WTC11 (cell line): ENCODE data around the gene OR2D3. TPM values are rescaled to one million over a fixed set of nuclear protein-coding genes. Genes with fewer than 3 reads are reported as not detected.

Experiments
- ATAC-seq: fragments of 200-7000 bp; cut with Tn5 transposase; 2 replicates; pipeline ENCODE4 v1.10.0; 2021; ENCODE audit warnings: mild to moderate bottlenecking, moderate library complexity
- CTCF ChIA-PET: fragments of 300-600 bp; sonication (Branson Sonifier 250); formaldehyde crosslinking; loops from one replicate; lab custom pipeline; 2021; ENCODE audit warnings: antibody characterized with exemption; lab: Charles Lee
- POLR2A ChIA-PET: fragments of 350-600 bp; sonication (Branson Sonifier 250); formaldehyde crosslinking; loops from one replicate; lab custom pipeline; 2021; ENCODE audit warnings: antibody characterized with exemption; lab: Charles Lee
- DNase-seq: peaks from one replicate; pipeline ENCODE4 v3.0.0; 2021; ENCODE audit warnings: low spot score
- H3K27ac Mint-ChIP-seq: 2 replicates; pipeline ENCODE4 v1.8.0; 2021; ENCODE audit warnings: mixed read lengths
- H3K27me3 Mint-ChIP-seq: 2 replicates; pipeline ENCODE4 v1.8.0; 2021; ENCODE audit warnings: low read depth, mild to moderate bottlenecking, moderate library complexity, mixed read lengths
- H3K36me3 Mint-ChIP-seq: 2 replicates; pipeline ENCODE4 v1.8.0; 2021; ENCODE audit warnings: mixed read lengths
- H3K4me1 Mint-ChIP-seq: 2 replicates; pipeline ENCODE4 v1.8.0; 2022; ENCODE audit warnings: mixed read lengths
- H3K4me3 Mint-ChIP-seq: 2 replicates; pipeline ENCODE4 v1.8.0; 2021; ENCODE audit warnings: mild to moderate bottlenecking, moderate library complexity, mixed read lengths
- H3K9me3 Mint-ChIP-seq: 2 replicates; pipeline ENCODE4 v1.8.0; 2021; ENCODE audit warnings: mixed read lengths
- ATF1 ChIP-seq: sonication (generic); formaldehyde crosslinking; IDR thresholded peaks from 2 replicates; pipeline ENCODE4 v1.8.1; 2023; ENCODE audit warnings: mild to moderate bottlenecking, moderate library complexity, missing genetic modification reagents
- CBFB ChIP-seq: sonication (generic); formaldehyde crosslinking; IDR thresholded peaks from 2 replicates; pipeline ENCODE4 v1.8.1; 2022; ENCODE audit warnings: mild to moderate bottlenecking, low read depth, missing genetic modification reagents
- ELF4 ChIP-seq: sonication (generic); formaldehyde crosslinking; IDR thresholded peaks from 2 replicates; pipeline ENCODE4 v1.8.1; 2022; ENCODE audit warnings: low read depth, mild to moderate bottlenecking, moderate library complexity, missing genetic modification reagents
- IRF2 ChIP-seq: sonication (generic); formaldehyde crosslinking; IDR thresholded peaks from 2 replicates; pipeline ENCODE4 v1.8.0; 2022; ENCODE audit warnings: low read depth, missing genetic modification reagents, borderline replicate concordance
- KAT7 ChIP-seq: sonication (generic); formaldehyde crosslinking; IDR thresholded peaks from 2 replicates; pipeline ENCODE4 v1.8.1; 2023; ENCODE audit warnings: missing genetic modification reagents, mild to moderate bottlenecking, borderline replicate concordance
- NR1H2 ChIP-seq: sonication (generic); formaldehyde crosslinking; IDR thresholded peaks from 2 replicates; pipeline ENCODE4 v1.9.0; 2021; ENCODE audit warnings: mild to moderate bottlenecking, moderate library complexity, missing genetic modification reagents
- OVOL2 ChIP-seq: fragments of 250-450 bp; sonication (Bioruptor Pico); IDR thresholded peaks from 2 replicates; pipeline ENCODE4 v1.9.0; 2021; ENCODE audit warnings: mild to moderate bottlenecking, borderline replicate concordance
- TCF7 ChIP-seq: sonication (generic); formaldehyde crosslinking; IDR thresholded peaks from 2 replicates; pipeline ENCODE4 v1.8.0; 2022; ENCODE audit warnings: mild to moderate bottlenecking, low read depth, missing genetic modification reagents, moderate library complexity
- TEAD4 ChIP-seq: sonication (generic); formaldehyde crosslinking; IDR thresholded peaks from 2 replicates; pipeline ENCODE4 v1.8.0; 2022; ENCODE audit warnings: mild to moderate bottlenecking, missing genetic modification reagents
- ZNF138 ChIP-seq: sonication (generic); formaldehyde crosslinking; conservative IDR thresholded peaks from 2 replicates; pipeline ENCODE4 v1.8.1; 2022; ENCODE audit warnings: mild to moderate bottlenecking, moderate library complexity, missing genetic modification reagents
- ZNF219 ChIP-seq: sonication (generic); formaldehyde crosslinking; IDR thresholded peaks from 2 replicates; pipeline ENCODE4 v1.8.0; 2023; ENCODE audit warnings: missing genetic modification reagents, mild to moderate bottlenecking, borderline replicate concordance
- total RNA-seq: library from RNA; stranded (reverse); gene quantifications from 3 replicates; pipeline ENCODE4 v1.2.3, GENCODE V29; 2021
- TF ChIP-seq, protein P1 (sequence below): fragments of 250-450 bp; sonication (Bioruptor Pico); IDR thresholded peaks from 2 replicates; pipeline ENCODE4 v1.9.0; 2021; ENCODE audit warnings: moderate library complexity, mild to moderate bottlenecking, inconsistent platforms, borderline replicate concordance
- TF ChIP-seq, protein P2 (sequence below): sonication (generic); formaldehyde crosslinking; IDR thresholded peaks from 2 replicates; pipeline ENCODE4 v1.8.1; 2023; ENCODE audit warnings: mild to moderate bottlenecking, moderate library complexity, missing genetic modification reagents
- TF ChIP-seq, protein P3 (sequence below): sonication (generic); formaldehyde crosslinking; IDR thresholded peaks from 2 replicates; pipeline ENCODE4 v1.8.0; 2022; ENCODE audit warnings: mild to moderate bottlenecking, missing genetic modification reagents
- TF ChIP-seq, protein P4 (sequence below): sonication (generic); formaldehyde crosslinking; IDR thresholded peaks from 2 replicates; pipeline ENCODE4 v1.8.0; 2022; ENCODE audit warnings: mild to moderate bottlenecking, missing genetic modification reagents
- TF ChIP-seq, protein P5 (sequence below): sonication (generic); formaldehyde crosslinking; IDR thresholded peaks from 2 replicates; pipeline ENCODE4 v1.8.0; 2022; ENCODE audit warnings: mild to moderate bottlenecking, missing genetic modification reagents
- TF ChIP-seq, protein P6 (sequence below): sonication (generic); formaldehyde crosslinking; IDR thresholded peaks from 2 replicates; pipeline ENCODE4 v1.8.0; 2023; ENCODE audit warnings: missing genetic modification reagents
- TF ChIP-seq, protein P7 (sequence below): sonication (generic); formaldehyde crosslinking; IDR thresholded peaks from 2 replicates; pipeline ENCODE4 v1.8.0; 2022; ENCODE audit warnings: mild to moderate bottlenecking, missing genetic modification reagents
- TF ChIP-seq, protein P8 (sequence below): fragments of 250-450 bp; sonication (Bioruptor Pico); IDR thresholded peaks from 2 replicates; pipeline ENCODE4 v1.9.0; 2021; ENCODE audit warnings: mild to moderate bottlenecking
- TF ChIP-seq, protein P9 (sequence below): fragments of 250-450 bp; sonication (Bioruptor Pico); IDR thresholded peaks from 2 replicates; pipeline ENCODE4 v1.9.0; 2021; ENCODE audit warnings: mild to moderate bottlenecking
- TF ChIP-seq, protein P10 (sequence below): fragments of 250-450 bp; sonication (Bioruptor Pico); conservative IDR thresholded peaks from 2 replicates; pipeline ENCODE4 v1.9.0; 2021; ENCODE audit warnings: mild to moderate bottlenecking

OR2D3 gene
- total RNA-seq, 1 experiment from 2014 or later, result not detected

DNA sequence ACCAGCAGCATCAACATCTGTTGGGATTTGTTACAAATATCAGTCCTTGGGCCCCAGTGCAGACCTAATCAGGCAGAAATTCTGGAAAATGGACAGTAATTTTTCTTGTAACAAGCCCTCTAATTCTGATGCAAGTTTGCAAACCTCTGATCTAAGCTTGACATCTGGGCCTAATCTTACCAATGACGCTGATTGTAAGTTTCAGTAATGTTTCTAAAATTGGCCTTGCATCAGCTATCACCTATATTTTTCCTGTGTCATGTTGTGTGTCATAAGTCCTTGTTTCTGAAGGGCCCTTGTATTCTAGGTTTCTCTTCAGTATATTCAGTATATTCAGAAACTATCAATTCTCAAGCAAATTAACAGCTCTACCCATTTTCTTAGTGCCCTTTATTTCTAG, 41.9 kb downstream of the OR2D3 start (continued):
- TF ChIP-seq IRF2 (CRISPR knock-in tag), result no peak
- TF ChIP-seq CBFB (CRISPR knock-in tag), result no peak
- no peak for TF ChIP-seq TCF7
- TF ChIP-seq, protein P1, sequence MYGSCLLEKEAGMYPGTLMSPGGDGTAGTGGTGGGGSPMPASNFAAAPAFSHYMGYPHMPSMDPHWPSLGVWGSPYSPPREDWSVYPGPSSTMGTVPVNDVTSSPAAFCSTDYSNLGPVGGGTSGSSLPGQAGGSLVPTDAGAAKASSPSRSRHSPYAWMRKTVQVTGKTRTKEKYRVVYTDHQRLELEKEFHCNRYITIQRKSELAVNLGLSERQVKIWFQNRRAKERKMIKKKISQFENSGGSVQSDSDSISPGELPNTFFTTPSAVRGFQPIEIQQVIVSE (CRISPR knock-in tag), result no peak
- TF ChIP-seq OVOL2 (CRISPR knock-in tag), result no peak
- TF ChIP-seq, protein P2, sequence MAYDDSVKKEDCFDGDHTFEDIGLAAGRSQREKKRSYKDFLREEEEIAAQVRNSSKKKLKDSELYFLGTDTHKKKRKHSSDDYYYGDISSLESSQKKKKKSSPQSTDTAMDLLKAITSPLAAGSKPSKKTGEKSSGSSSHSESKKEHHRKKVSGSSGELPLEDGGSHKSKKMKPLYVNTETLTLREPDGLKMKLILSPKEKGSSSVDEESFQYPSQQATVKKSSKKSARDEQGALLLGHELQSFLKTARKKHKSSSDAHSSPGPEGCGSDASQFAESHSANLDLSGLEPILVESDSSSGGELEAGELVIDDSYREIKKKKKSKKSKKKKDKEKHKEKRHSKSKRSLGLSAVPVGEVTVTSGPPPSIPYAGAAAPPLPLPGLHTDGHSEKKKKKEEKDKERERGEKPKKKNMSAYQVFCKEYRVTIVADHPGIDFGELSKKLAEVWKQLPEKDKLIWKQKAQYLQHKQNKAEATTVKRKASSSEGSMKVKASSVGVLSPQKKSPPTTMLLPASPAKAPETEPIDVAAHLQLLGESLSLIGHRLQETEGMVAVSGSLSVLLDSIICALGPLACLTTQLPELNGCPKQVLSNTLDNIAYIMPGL, result no peak
- TF ChIP-seq NR1H2 (CRISPR knock-in tag), result no peak
- TF ChIP-seq, protein P3, sequence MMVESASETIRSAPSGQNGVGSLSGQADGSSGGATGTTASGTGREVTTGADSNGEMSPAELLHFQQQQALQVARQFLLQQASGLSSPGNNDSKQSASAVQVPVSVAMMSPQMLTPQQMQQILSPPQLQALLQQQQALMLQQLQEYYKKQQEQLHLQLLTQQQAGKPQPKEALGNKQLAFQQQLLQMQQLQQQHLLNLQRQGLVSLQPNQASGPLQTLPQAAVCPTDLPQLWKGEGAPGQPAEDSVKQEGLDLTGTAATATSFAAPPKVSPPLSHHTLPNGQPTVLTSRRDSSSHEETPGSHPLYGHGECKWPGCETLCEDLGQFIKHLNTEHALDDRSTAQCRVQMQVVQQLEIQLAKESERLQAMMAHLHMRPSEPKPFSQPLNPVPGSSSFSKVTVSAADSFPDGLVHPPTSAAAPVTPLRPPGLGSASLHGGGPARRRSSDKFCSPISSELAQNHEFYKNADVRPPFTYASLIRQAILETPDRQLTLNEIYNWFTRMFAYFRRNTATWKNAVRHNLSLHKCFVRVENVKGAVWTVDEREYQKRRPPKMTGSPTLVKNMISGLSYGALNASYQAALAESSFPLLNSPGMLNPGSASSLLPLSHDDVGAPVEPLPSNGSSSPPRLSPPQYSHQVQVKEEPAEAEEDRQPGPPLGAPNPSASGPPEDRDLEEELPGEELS (CRISPR knock-in tag), result no peak
- TF ChIP-seq ELF4 (CRISPR knock-in tag), result no peak
- no peak for TF ChIP-seq KAT7 (CRISPR knock-in tag)
- TF ChIP-seq, protein P4, sequence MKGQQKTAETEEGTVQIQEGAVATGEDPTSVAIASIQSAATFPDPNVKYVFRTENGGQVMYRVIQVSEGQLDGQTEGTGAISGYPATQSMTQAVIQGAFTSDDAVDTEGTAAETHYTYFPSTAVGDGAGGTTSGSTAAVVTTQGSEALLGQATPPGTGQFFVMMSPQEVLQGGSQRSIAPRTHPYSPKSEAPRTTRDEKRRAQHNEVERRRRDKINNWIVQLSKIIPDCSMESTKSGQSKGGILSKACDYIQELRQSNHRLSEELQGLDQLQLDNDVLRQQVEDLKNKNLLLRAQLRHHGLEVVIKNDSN, result no peak
- TF ChIP-seq, protein P5, sequence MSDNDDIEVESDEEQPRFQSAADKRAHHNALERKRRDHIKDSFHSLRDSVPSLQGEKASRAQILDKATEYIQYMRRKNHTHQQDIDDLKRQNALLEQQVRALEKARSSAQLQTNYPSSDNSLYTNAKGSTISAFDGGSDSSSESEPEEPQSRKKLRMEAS, result no peak
- no peak for TF ChIP-seq TEAD4 (CRISPR knock-in tag)

DNA sequence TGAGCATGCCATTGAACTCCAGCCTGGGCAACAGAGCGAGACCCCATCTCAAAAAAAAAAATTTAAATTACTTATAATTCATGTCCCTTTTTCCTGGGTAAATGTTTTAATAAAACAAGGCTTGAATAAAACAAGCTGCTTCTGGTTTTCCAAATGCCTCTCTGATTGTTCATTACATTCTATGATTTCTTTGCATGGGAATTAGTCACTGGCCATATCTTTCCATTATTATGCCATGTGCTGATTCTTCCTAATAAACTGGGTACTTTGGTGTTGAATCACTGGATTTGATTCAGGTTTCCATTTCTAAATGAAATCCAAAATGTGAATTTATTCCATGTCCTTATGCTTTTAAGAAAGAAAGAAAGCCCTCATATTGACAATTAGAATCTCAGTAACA, 48.0 kb downstream of the OR2D3 start:
- POLR2A ChIA-PET, result no interaction called here
- Mint-ChIP-seq H3K36me3 (peaks cover 23% of the 10 kb centered on the region), H3K27me3 (no peaks in the 10 kb centered on the region)
- TF ChIP-seq, protein P6, sequence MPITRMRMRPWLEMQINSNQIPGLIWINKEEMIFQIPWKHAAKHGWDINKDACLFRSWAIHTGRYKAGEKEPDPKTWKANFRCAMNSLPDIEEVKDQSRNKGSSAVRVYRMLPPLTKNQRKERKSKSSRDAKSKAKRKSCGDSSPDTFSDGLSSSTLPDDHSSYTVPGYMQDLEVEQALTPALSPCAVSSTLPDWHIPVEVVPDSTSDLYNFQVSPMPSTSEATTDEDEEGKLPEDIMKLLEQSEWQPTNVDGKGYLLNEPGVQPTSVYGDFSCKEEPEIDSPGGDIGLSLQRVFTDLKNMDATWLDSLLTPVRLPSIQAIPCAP (CRISPR knock-in tag), result no peak
- TF ChIP-seq TCF7 (no peak), ATF1 (CRISPR knock-in tag) (no peak), OVOL2 (CRISPR knock-in tag) (no peak), ZNF219 (CRISPR knock-in tag) (no peak), ZNF138 (CRISPR knock-in tag) (no peak)
- TF ChIP-seq, protein P7, sequence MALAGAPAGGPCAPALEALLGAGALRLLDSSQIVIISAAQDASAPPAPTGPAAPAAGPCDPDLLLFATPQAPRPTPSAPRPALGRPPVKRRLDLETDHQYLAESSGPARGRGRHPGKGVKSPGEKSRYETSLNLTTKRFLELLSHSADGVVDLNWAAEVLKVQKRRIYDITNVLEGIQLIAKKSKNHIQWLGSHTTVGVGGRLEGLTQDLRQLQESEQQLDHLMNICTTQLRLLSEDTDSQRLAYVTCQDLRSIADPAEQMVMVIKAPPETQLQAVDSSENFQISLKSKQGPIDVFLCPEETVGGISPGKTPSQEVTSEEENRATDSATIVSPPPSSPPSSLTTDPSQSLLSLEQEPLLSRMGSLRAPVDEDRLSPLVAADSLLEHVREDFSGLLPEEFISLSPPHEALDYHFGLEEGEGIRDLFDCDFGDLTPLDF (CRISPR knock-in tag), result no peak
- TF ChIP-seq, protein P8, sequence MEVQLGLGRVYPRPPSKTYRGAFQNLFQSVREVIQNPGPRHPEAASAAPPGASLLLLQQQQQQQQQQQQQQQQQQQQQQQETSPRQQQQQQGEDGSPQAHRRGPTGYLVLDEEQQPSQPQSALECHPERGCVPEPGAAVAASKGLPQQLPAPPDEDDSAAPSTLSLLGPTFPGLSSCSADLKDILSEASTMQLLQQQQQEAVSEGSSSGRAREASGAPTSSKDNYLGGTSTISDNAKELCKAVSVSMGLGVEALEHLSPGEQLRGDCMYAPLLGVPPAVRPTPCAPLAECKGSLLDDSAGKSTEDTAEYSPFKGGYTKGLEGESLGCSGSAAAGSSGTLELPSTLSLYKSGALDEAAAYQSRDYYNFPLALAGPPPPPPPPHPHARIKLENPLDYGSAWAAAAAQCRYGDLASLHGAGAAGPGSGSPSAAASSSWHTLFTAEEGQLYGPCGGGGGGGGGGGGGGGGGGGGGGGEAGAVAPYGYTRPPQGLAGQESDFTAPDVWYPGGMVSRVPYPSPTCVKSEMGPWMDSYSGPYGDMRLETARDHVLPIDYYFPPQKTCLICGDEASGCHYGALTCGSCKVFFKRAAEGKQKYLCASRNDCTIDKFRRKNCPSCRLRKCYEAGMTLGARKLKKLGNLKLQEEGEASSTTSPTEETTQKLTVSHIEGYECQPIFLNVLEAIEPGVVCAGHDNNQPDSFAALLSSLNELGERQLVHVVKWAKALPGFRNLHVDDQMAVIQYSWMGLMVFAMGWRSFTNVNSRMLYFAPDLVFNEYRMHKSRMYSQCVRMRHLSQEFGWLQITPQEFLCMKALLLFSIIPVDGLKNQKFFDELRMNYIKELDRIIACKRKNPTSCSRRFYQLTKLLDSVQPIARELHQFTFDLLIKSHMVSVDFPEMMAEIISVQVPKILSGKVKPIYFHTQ (CRISPR knock-in tag), result no peak
- TF ChIP-seq, protein P9, sequence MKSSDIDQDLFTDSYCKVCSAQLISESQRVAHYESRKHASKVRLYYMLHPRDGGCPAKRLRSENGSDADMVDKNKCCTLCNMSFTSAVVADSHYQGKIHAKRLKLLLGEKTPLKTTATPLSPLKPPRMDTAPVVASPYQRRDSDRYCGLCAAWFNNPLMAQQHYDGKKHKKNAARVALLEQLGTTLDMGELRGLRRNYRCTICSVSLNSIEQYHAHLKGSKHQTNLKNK, result no peak
- TF ChIP-seq, protein P10, sequence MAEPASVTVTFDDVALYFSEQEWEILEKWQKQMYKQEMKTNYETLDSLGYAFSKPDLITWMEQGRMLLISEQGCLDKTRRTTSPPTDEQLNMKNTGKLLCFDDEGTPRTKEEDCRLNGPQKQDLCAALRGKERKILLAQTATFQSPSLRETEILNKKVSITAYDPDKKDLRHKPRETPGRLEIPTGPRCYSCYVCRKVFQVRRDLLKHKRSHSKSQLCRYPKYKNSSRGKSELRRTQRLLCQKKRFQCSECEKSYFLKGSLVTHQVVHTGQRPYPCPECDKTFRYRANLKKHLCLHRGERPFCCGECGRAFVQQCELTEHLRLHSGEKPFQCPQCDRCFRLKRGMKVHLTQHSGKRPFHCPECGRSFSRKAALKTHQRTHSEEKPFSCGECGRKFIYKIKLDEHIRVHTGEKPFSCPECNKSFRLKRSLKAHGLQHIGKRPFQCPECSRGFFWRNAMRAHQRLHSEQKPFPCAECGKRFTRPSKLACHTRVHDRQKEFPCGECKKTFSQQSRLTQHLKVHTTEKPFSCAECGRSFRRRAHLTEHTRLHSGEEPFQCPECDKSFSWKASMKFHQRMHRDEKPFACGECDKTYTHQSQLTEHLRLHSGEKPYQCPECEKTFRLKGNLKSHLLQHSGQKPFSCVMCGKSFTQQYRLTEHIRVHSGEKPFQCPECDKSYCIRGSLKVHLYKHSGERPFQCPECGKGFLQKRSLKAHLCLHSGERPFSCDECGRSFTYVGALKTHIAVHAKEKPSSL (CRISPR knock-in tag), result no peak

More for the DNA sequence above, 48.0 kb downstream of the OR2D3 start:
- DNase-seq (no peak), ATAC-seq (no peak)
- Mint-ChIP-seq H3K9me3 (peaks cover 29% of the 10 kb centered on the region), H3K4me1 (no peaks in the 10 kb centered on the region), H3K4me3 (no peak overlapping the region), H3K27ac (no peak overlapping the region)
- CTCF ChIA-PET, result interaction anchor here (1.3 kb wide), 1 partner anchor 151 kb away, joined by 3 read pairs; no protein-coding TSS in a partner anchor
